Trophoblast cell (in vitro differentiated cells and primary cell): Measurements from ENCODE around the gene JSRP1.

Source experiments
- DNase-seq, 2 donors: peaks; one replicate each; pipeline ENCODE4 v3.0.0-alpha.2; 2016
- H2AFZ ChIP-seq: 2 replicates; pipeline ENCODE4 v1.6.1; 2013; ENCODE audit warnings: low read length, moderate library complexity, mild to moderate bottlenecking; ENCODE audit not compliant: insufficient read depth, poor library complexity
- H2AK5ac ChIP-seq: 2 replicates; pipeline ENCODE4 v1.6.1; 2013; ENCODE audit warnings: mild to moderate bottlenecking, low read length
- H2BK120ac ChIP-seq: 2 replicates; pipeline ENCODE4 v1.6.1; 2013; ENCODE audit warnings: low read length, mild to moderate bottlenecking, moderate library complexity; ENCODE audit not compliant: insufficient read depth, poor library complexity
- H2BK12ac ChIP-seq: 2 replicates; pipeline ENCODE4 v1.6.1; 2013; ENCODE audit warnings: mild to moderate bottlenecking, low read length, moderate library complexity
- H2BK5ac ChIP-seq: 2 replicates; pipeline ENCODE4 v1.6.1; 2013; ENCODE audit warnings: low read length, low read depth, moderate library complexity, mild to moderate bottlenecking; ENCODE audit not compliant: poor library complexity
- H3K14ac ChIP-seq: 2 replicates; pipeline ENCODE4 v1.6.1; 2013; ENCODE audit warnings: mild to moderate bottlenecking, low read length
- H3K18ac ChIP-seq: 2 replicates; pipeline ENCODE4 v1.6.1; 2013; ENCODE audit warnings: mild to moderate bottlenecking, low read length
- H3K23ac ChIP-seq: 2 replicates; pipeline ENCODE4 v1.6.1; 2013; ENCODE audit warnings: low read length
- H3K27ac ChIP-seq: 2 replicates; pipeline ENCODE4 v1.5.1; 2013; ENCODE audit warnings: low read depth, mild to moderate bottlenecking, inconsistent platforms, low read length, moderate library complexity
- H3K27me3 ChIP-seq: 2 replicates; pipeline ENCODE4 v1.6.1; 2013; ENCODE audit warnings: inconsistent platforms, mild to moderate bottlenecking, low read length, moderate library complexity; ENCODE audit not compliant: insufficient read depth
- H3K36me3 ChIP-seq, 2 experiments: 1 replicate in 1 of 2; 2 replicates in 1 of 2; pipeline ENCODE4 v1.6.1; 2013; ENCODE audit warnings: low read length in 2 of 2, mild to moderate bottlenecking in 2 of 2, moderate library complexity in 1 of 2; ENCODE audit not compliant: insufficient read depth in 2 of 2, control insufficient read depth in 1 of 2
- H3K4ac ChIP-seq: 2 replicates; pipeline ENCODE4 v1.6.1; 2013; ENCODE audit warnings: low read depth, mild to moderate bottlenecking, low read length, moderate library complexity
- H3K4me1 ChIP-seq, 2 experiments: 1 replicate in 1 of 2; 2 replicates in 1 of 2; pipeline ENCODE4 v1.6.1; 2013; ENCODE audit warnings: low read length in 2 of 2, mild to moderate bottlenecking in 2 of 2, moderate library complexity in 1 of 2; ENCODE audit not compliant: insufficient read depth in 2 of 2, control insufficient read depth in 1 of 2
- H3K4me2 ChIP-seq: 2 replicates; pipeline ENCODE4 v1.6.1; 2013; ENCODE audit warnings: inconsistent platforms, mild to moderate bottlenecking, low read length, moderate library complexity
- H3K4me3 ChIP-seq: 2 replicates; pipeline ENCODE4 v1.5.1; 2013; ENCODE audit warnings: mild to moderate bottlenecking, low read depth, low read length, inconsistent platforms
- H3K79me1 ChIP-seq: one replicate; pipeline ENCODE4 v1.6.1; 2013; ENCODE audit warnings: low read length
- H3K79me2 ChIP-seq: 2 replicates; pipeline ENCODE4 v1.6.1; 2013; ENCODE audit warnings: low read length, mild to moderate bottlenecking; ENCODE audit not compliant: control insufficient read depth, insufficient read depth, poor library complexity
- H3K9ac ChIP-seq: 2 replicates; pipeline ENCODE4 v1.6.1; 2013; ENCODE audit warnings: mild to moderate bottlenecking, low read length
- H3K9me3 ChIP-seq: 2 replicates; pipeline ENCODE4 v1.6.1; 2013; ENCODE audit warnings: low read depth, mild to moderate bottlenecking, control low read depth, inconsistent platforms, low read length; ENCODE audit not compliant: insufficient read depth
- H4K12ac ChIP-seq: 2 replicates; pipeline ENCODE4 v1.6.1; 2013; ENCODE audit warnings: low read depth, mild to moderate bottlenecking, low read length, moderate library complexity
- H4K8ac ChIP-seq: 2 replicates; pipeline ENCODE4 v1.6.1; 2013; ENCODE audit warnings: low read depth, mild to moderate bottlenecking, low read length, moderate library complexity
- H4K91ac ChIP-seq: one replicate; pipeline ENCODE4 v1.6.1; 2013; ENCODE audit warnings: low read depth, mild to moderate bottlenecking, low read length, moderate library complexity
- WGBS: extraction: QIAGEN DNeasy Blood & Tissue Kit; methylation state at CpG from one replicate; pipeline ENCODE4 v1.1.7; 2013; ENCODE audit warnings: missing lambda C conversion rate; ENCODE audit not compliant: insufficient read length, insufficient coverage; ENCODE audit errors: extremely low coverage; 5-methylcytosine and 5-hydroxymethylcytosine counted together

JSRP1 gene

DNA sequence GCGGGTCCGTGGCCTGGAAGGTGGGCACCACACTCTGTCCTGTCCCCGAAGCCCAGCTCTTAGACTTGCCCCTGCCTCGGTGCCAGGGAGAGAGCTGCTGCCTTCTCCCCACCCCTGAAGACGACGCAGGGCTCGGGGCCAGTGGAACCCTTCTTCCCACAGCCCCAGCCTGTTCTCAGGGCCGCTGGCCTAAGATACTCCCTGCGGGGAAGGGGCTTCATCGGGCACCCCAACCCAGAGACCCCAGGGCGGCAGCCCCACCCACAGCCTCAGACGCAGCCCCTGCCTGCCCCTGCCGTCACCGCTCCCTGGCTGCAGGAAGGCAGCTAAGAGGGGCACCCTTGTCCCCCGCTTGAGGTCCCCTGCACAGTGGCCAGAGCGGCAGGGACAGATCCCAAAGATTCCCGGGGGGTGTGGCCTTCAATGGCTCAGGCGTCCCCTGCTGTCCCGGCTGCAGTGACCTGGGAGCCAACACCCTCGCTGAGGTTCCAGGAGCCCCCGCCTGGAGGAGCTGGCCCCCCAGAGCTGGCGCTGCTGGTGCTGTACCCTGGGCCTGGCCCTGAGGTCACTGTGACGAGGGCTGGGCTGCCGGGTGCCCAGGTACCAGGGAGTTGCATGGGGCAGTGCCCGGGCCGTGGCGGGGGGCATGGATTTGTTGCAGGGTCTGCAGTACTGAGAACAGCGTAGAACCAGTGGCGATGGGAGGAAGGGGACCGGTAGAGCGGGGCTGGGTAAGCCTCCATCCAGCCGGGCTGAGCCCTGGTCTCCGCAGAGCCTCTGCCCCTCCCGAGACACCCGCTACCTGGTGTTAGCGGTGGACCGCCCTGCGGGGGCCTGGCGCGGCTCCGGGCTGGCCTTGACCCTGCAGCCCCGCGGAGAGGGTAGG, 6.1 kb downstream of the JSRP1 start:
- H2AK5ac ChIP-seq: no peak overlapping the region
- no peak overlapping the region for H3K4ac ChIP-seq
- no peak overlapping the region for H4K8ac ChIP-seq
- H3K14ac ChIP-seq: no peak overlapping the region
- H3K79me2 ChIP-seq: no peaks in the 10 kb centered on the region
- no peak overlapping the region for H3K23ac ChIP-seq
- no peak overlapping the region for H3K4me3 ChIP-seq
- H2BK12ac ChIP-seq: no peak overlapping the region
- peaks cover 39 to 42% of the 10 kb centered on the region in 2 experiments for H3K36me3 ChIP-seq
- H3K27ac ChIP-seq: no peak overlapping the region
- H3K27me3 ChIP-seq: peaks cover 4% of the 10 kb centered on the region
- H3K18ac ChIP-seq: no peak overlapping the region
- H2AFZ ChIP-seq: no peak overlapping the region
- DNase-seq: no peak
- H4K91ac ChIP-seq: no peak overlapping the region
- H2BK5ac ChIP-seq: no peak overlapping the region
- no peak overlapping the region for H2BK120ac ChIP-seq
- H4K12ac ChIP-seq: no peak overlapping the region
- no CpG with 5 or more reads among the region's 43 CpGs for WGBS
- peaks cover 5% of the 10 kb centered on the region for H3K9me3 ChIP-seq
- no peak overlapping the region for H3K4me2 ChIP-seq
- H3K4me1 ChIP-seq: peaks cover 6 to 9% of the 10 kb centered on the region in 2 experiments
- no peaks in the 10 kb centered on the region for H3K79me1 ChIP-seq
- no peak overlapping the region for H3K9ac ChIP-seq

DNA sequence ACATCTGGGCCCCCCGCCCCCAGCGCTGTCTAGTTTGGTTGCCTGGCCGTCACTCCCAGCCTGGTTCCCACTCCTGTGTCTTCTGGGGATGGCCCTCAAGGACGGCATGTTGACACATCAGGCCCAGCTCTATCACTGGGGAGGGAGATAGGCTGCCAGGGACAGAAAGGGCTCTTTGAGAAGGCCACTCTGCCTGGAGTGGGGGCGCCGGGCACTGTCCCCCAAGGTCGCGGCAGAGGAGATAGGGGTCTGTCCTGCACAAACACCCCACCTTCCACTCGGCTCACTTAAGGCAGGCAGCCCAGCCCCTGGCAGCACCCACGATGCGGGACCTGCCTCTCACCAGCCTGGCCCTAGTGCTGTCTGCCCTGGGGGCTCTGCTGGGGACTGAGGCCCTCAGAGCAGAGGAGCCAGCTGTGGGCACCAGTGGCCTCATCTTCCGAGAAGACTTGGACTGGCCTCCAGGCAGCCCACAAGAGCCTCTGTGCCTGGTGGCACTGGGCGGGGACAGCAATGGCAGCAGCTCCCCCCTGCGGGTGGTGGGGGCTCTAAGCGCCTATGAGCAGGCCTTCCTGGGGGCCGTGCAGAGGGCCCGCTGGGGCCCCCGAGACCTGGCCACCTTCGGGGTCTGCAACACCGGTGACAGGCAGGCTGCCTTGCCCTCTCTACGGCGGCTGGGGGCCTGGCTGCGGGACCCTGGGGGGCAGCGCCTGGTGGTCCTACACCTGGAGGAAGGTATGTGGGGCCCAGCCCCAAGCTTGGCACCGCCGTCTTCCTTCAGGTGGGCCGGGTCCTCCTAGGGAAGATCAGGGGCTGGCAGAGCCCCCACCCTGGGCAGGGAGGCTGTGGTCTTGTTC, 7.0 kb downstream of the JSRP1 start, which contains the start of gene AMH:
Gene AMH (plus strand): TSS at position 314 of the 857 bp plus-strand sequence. CDS start 10 bp downstream, at position 324.
- H2AK5ac ChIP-seq: no peak within 1 kb of the TSS
- peaks cover 47 to 51% of the 10 kb centered on the region in 2 experiments for H3K36me3 ChIP-seq
- no peak within 1 kb of the TSS for H2AFZ ChIP-seq
- no peak within 1 kb of the TSS for H2BK120ac ChIP-seq
- no peaks in the 10 kb centered on the region for H3K79me2 ChIP-seq
- no peak within 1 kb of the TSS for H3K4ac ChIP-seq
- H3K79me1 ChIP-seq: no peaks in the 10 kb centered on the region
- no peak within 1 kb of the TSS for H4K8ac ChIP-seq
- H4K12ac ChIP-seq: no peak within 1 kb of the TSS
- WGBS: no CpG with 5 or more reads among the region's 27 CpGs
- peak in 1 of 2 donors; percentile 47 for DNase-seq
- H3K27ac ChIP-seq: no peak within 1 kb of the TSS
- H3K4me2 ChIP-seq: no peak within 1 kb of the TSS
- H3K23ac ChIP-seq: no peak within 1 kb of the TSS
- H3K4me1 ChIP-seq: peaks cover 6 to 9% of the 10 kb centered on the region in 2 experiments
- no peak within 1 kb of the TSS for H2BK5ac ChIP-seq
- H2BK12ac ChIP-seq: no peak within 1 kb of the TSS
- H3K9ac ChIP-seq: no peak within 1 kb of the TSS
- no peak within 1 kb of the TSS for H3K18ac ChIP-seq
- H4K91ac ChIP-seq: no peak within 1 kb of the TSS
- H3K27me3 ChIP-seq: peaks cover 4% of the 10 kb centered on the region
- H3K14ac ChIP-seq: no peak within 1 kb of the TSS
- H3K4me3 ChIP-seq: no peak within 1 kb of the TSS
- H3K9me3 ChIP-seq: peaks cover 5% of the 10 kb centered on the region

- H3K18ac ChIP-seq: no peak overlapping the region
- no CpG with 5 or more reads among the region's 21 CpGs for WGBS
- H4K12ac ChIP-seq: no peak overlapping the region
- H3K79me2 ChIP-seq: no peaks in the 10 kb centered on the region
- no peak overlapping the region for H3K23ac ChIP-seq
- H2AK5ac ChIP-seq: no peak overlapping the region
- peaks cover 4% of the 10 kb centered on the region for H3K27me3 ChIP-seq
- no peak overlapping the region for H4K91ac ChIP-seq
- H2AFZ ChIP-seq: no peak overlapping the region
- no peak overlapping the region for H3K4me3 ChIP-seq
- no peak overlapping the region for H2BK5ac ChIP-seq
- peaks cover 55 to 60% of the 10 kb centered on the region in 2 experiments for H3K36me3 ChIP-seq
- H3K4me1 ChIP-seq: peaks cover 6 to 7% of the 10 kb centered on the region in 2 experiments
- no peak overlapping the region for H3K9ac ChIP-seq
- H3K79me1 ChIP-seq: no peaks in the 10 kb centered on the region
- DNase-seq: no peak
- no peak overlapping the region for H3K4me2 ChIP-seq
- no peak overlapping the region for H2BK120ac ChIP-seq
- H3K4ac ChIP-seq: no peak overlapping the region
- H3K9me3 ChIP-seq: peaks cover 5% of the 10 kb centered on the region
- no peak overlapping the region for H2BK12ac ChIP-seq
- no peak overlapping the region for H4K8ac ChIP-seq
- no peak overlapping the region for H3K27ac ChIP-seq
- no peak overlapping the region for H3K14ac ChIP-seq
These were observed 7.8 kb downstream of the JSRP1 start for GRCh38 chr19:2248136-2249009.
